ENCODE data around the gene DHRS4. TPM values are rescaled to one million over a fixed set of nuclear protein-coding genes. Genes with fewer than 3 reads are reported as not detected.
"Not testable (repeated sequence)": the region's sequence is repeated elsewhere in the genome, so short reads cannot be mapped to it uniquely, and the experiment has no call there.

The DHRS4 gene
- polyA plus RNA-seq, 4 donors = 47.4 to 60.4 (median 56.5) TPM

GRCh38 chr14:23939607-23940326 lies 13.8 kb upstream of the DHRS4 start:
- no peak for DNase-seq (ENCODE audit: low read depth in 4 of 4, low spot score in 2 of 4)

GRCh38 chr14:23941230-23941629 lies 12.3 kb upstream of the DHRS4 start:
- no peak for DNase-seq (ENCODE audit: low read depth in 4 of 4, low spot score in 2 of 4)

GRCh38 chr14:23941669-23942068 lies 11.9 kb upstream of the DHRS4 start:
- DNase-seq (ENCODE audit: low read depth in 4 of 4, low spot score in 2 of 4) = no peak

GRCh38 chr14:23942587-23942986 lies 11.0 kb upstream of the DHRS4 start:
- DNase-seq (ENCODE audit: low read depth in 4 of 4, low spot score in 2 of 4) = no peak

- not testable (repeated sequence) for DNase-seq (ENCODE audit: low read depth in 4 of 4, low spot score in 2 of 4)
These were observed 4.5 kb upstream of the DHRS4 start for GRCh38 chr14:23949069-23949468.

GRCh38 chr14:23950411-23951135 lies 3.0 kb upstream of the DHRS4 start:
- DNase-seq (ENCODE audit: low read depth in 4 of 4, low spot score in 2 of 4) = no peak

GRCh38 chr14:23951136-23951466 lies 2.5 kb upstream of the DHRS4 start:
- DNase-seq (ENCODE audit: low read depth in 4 of 4, low spot score in 2 of 4) = not testable (repeated sequence)

- DNase-seq (ENCODE audit: low read depth in 4 of 4, low spot score in 2 of 4) = peak in 1 of 4 donors; percentile 27
These were observed 1.9 kb upstream of the DHRS4 start for GRCh38 chr14:23951590-23952201.

- not testable (repeated sequence) for DNase-seq (ENCODE audit: low read depth in 4 of 4, low spot score in 2 of 4)
These were observed 480 bp upstream of the DHRS4 start for GRCh38 chr14:23953116-23953463.

GRCh38 chr14:23954279-23954614 lies 677 bp downstream of the DHRS4 start:
- not testable (repeated sequence) for DNase-seq (ENCODE audit: low read depth in 4 of 4, low spot score in 2 of 4)

GRCh38 chr14:23954965-23955364 lies 1.4 kb downstream of the DHRS4 start:
- DNase-seq (ENCODE audit: low read depth in 4 of 4, low spot score in 2 of 4) = not testable (repeated sequence)

- not testable (repeated sequence) for DNase-seq (ENCODE audit: low read depth in 4 of 4, low spot score in 2 of 4)
These were observed 2.2 kb downstream of the DHRS4 start for GRCh38 chr14:23955811-23956210.

GRCh38 chr14:23957913-23958569 lies 4.5 kb downstream of the DHRS4 start:
- not testable (repeated sequence) for DNase-seq (ENCODE audit: low read depth in 4 of 4, low spot score in 2 of 4)

- DNase-seq (ENCODE audit: low read depth in 4 of 4, low spot score in 2 of 4) = not testable (repeated sequence)
These were observed 7.3 kb downstream of the DHRS4 start for GRCh38 chr14:23960899-23961298.

- not testable (repeated sequence) for DNase-seq (ENCODE audit: low read depth in 4 of 4, low spot score in 2 of 4)
These were observed 8.1 kb downstream of the DHRS4 start for GRCh38 chr14:23961704-23962103.

GRCh38 chr14:23969130-23969480 lies 15.5 kb downstream of the DHRS4 start:
- DNase-seq (ENCODE audit: low read depth in 4 of 4, low spot score in 2 of 4) = not testable (repeated sequence)

- not testable (repeated sequence) for DNase-seq (ENCODE audit: low read depth in 4 of 4, low spot score in 2 of 4)
These were observed 16.1 kb downstream of the DHRS4 start for GRCh38 chr14:23969481-23970282.

GRCh38 chr14:23970283-23970659 lies 16.7 kb downstream of the DHRS4 start:
- not testable (repeated sequence) for DNase-seq (ENCODE audit: low read depth in 4 of 4, low spot score in 2 of 4)

- DNase-seq (ENCODE audit: low read depth in 4 of 4, low spot score in 2 of 4) = not testable (repeated sequence)
These were observed 19.6 kb downstream of the DHRS4 start for GRCh38 chr14:23973178-23973577.

GRCh38 chr14:23974041-23974440 lies 20.5 kb downstream of the DHRS4 start:
- not testable (repeated sequence) for DNase-seq (ENCODE audit: low read depth in 4 of 4, low spot score in 2 of 4)

- DNase-seq (ENCODE audit: low read depth in 4 of 4, low spot score in 2 of 4) = not testable (repeated sequence)
These were observed 23.6 kb downstream of the DHRS4 start for GRCh38 chr14:23977208-23977607.

All from left renal cortex interstitium (tissue), 4 donors.